NT2/D1 (cell line): ENCODE measurements around the gene DOCK7.

Source experiments
- DNase-seq: peaks from one replicate; pipeline ENCODE4 v3.0.0-alpha.2; 2011; ENCODE audit warnings: low read depth, low spot score
- H3K27me3 ChIP-seq: 2 replicates; pipeline ENCODE4 v1.6.0; 2011; ENCODE audit warnings: mild to moderate bottlenecking; ENCODE audit not compliant: insufficient read length, insufficient read depth
- H3K36me3 ChIP-seq: 2 replicates; pipeline ENCODE4 v1.6.1; 2011; ENCODE audit warnings: mild to moderate bottlenecking, low read length, mixed read lengths; ENCODE audit not compliant: insufficient read depth, insufficient read length
- H3K4me1 ChIP-seq: 2 replicates; pipeline ENCODE4 v1.5.1; 2011; ENCODE audit not compliant: insufficient read depth, insufficient read length
- H3K4me3 ChIP-seq: 2 replicates; pipeline ENCODE4 v1.5.1; 2011; ENCODE audit warnings: low read depth; ENCODE audit not compliant: insufficient read length
- H3K9ac ChIP-seq: 2 replicates; pipeline ENCODE4 v1.6.0; 2011; ENCODE audit warnings: low read depth; ENCODE audit not compliant: insufficient read length
- H3K9me3 ChIP-seq: 2 replicates; pipeline ENCODE4 v1.5.1; 2011; ENCODE audit warnings: mild to moderate bottlenecking, low read length; ENCODE audit not compliant: insufficient read depth
- SUZ12 ChIP-seq: IDR thresholded peaks from 2 replicates; pipeline ENCODE4 v1.6.1; 2011; ENCODE audit not compliant: insufficient read length, insufficient read depth; ENCODE audit errors: extremely low read depth
- YY1 ChIP-seq: IDR thresholded peaks from 2 replicates; pipeline ENCODE4 v1.6.1; 2011; ENCODE audit not compliant: insufficient read length, insufficient read depth
- ZNF274 ChIP-seq: IDR thresholded peaks from 2 replicates; pipeline ENCODE4 v1.6.1; 2011; ENCODE audit warnings: mild to moderate bottlenecking, low read depth, low read length

The DOCK7 gene

GRCh38 chr1:62444701-62445100 is 243.5 kb downstream of the DOCK7 start:
- peaks cover 91% of the 10 kb centered on the region for H3K36me3 ChIP-seq
- TF ChIP-seq ZNF274: no peak
- TF ChIP-seq SUZ12: no peak
- TF ChIP-seq YY1: no peak
- no peaks in the 10 kb centered on the region for H3K27me3 ChIP-seq
- no peak overlapping the region for H3K9ac ChIP-seq
- H3K9me3 ChIP-seq: no peaks in the 10 kb centered on the region
- H3K4me1 ChIP-seq: no peaks in the 10 kb centered on the region
- no peak overlapping the region for H3K4me3 ChIP-seq
- DNase-seq: no peak

GRCh38 chr1:62439652-62440371 is 248.4 kb downstream of the DOCK7 start:
- peaks cover 45% of the 10 kb centered on the region for H3K36me3 ChIP-seq
- no peak overlapping the region for H3K4me3 ChIP-seq
- no peak for DNase-seq
- no peak for TF ChIP-seq ZNF274
- TF ChIP-seq SUZ12: no peak
- TF ChIP-seq YY1: no peak
- H3K4me1 ChIP-seq: no peaks in the 10 kb centered on the region
- no peaks in the 10 kb centered on the region for H3K27me3 ChIP-seq
- no peaks in the 10 kb centered on the region for H3K9me3 ChIP-seq
- no peak overlapping the region for H3K9ac ChIP-seq

GRCh38 chr1:62438163-62438562 is 250.0 kb downstream of the DOCK7 start:
- no peak for DNase-seq
- TF ChIP-seq ZNF274 (no peak), SUZ12 (no peak), YY1 (no peak)
- peak overlapping the region; percentile 96 for H3K9ac ChIP-seq
- H3K4me3 ChIP-seq: peak overlapping the region; percentile 93
- H3K27me3 ChIP-seq: no peaks in the 10 kb centered on the region
- peaks cover 29% of the 10 kb centered on the region for H3K36me3 ChIP-seq
- no peaks in the 10 kb centered on the region for H3K9me3 ChIP-seq
- H3K4me1 ChIP-seq: no peaks in the 10 kb centered on the region

GRCh38 chr1:62437273-62437940 is 250.8 kb downstream of the DOCK7 start:
- Histone ChIP-seq H3K4me3 (peak overlapping the region; percentile 93), H3K9ac (peak overlapping the region; percentile 96), H3K36me3 (peaks cover 21% of the 10 kb centered on the region), H3K4me1 (no peaks in the 10 kb centered on the region), H3K27me3 (no peaks in the 10 kb centered on the region), H3K9me3 (no peaks in the 10 kb centered on the region)
- TF ChIP-seq YY1 (no peak), SUZ12 (no peak), ZNF274 (no peak)
- DNase-seq: peak; percentile 15

- H3K36me3 ChIP-seq: peaks cover 14% of the 10 kb centered on the region
- no peaks in the 10 kb centered on the region for H3K9me3 ChIP-seq
- peak within 1 kb of the TSS; percentile 93 for H3K4me3 ChIP-seq
- peak; percentile 100 for DNase-seq
- H3K9ac ChIP-seq: peak within 1 kb of the TSS; percentile 100
- H3K4me1 ChIP-seq: no peaks in the 10 kb centered on the region
- no peaks in the 10 kb centered on the region for H3K27me3 ChIP-seq
- TF ChIP-seq SUZ12 (no peak), YY1 (no peak), ZNF274 (no peak)
These were observed 251.5 kb downstream of the DOCK7 start, which contains the start of gene USP1 for GRCh38 chr1:62436466-62437272. Gene USP1 (plus strand): TSS chr1:62437049. CDS start chr1:62439868, 2,819 bp downstream.

GRCh38 chr1:62436039-62436465 is 252.1 kb downstream of the DOCK7 start:
- Histone ChIP-seq H3K4me1 (no peaks in the 10 kb centered on the region), H3K4me3 (peak overlapping the region; percentile 90), H3K36me3 (peaks cover 7% of the 10 kb centered on the region), H3K9me3 (no peaks in the 10 kb centered on the region), H3K27me3 (no peaks in the 10 kb centered on the region), H3K9ac (peak overlapping the region; percentile 100)
- TF ChIP-seq YY1 (peak; percentile 88), SUZ12 (no peak), ZNF274 (no peak)
- DNase-seq: no peak

- DNase-seq: peak; percentile 47
- Histone ChIP-seq H3K36me3 (peaks cover 2% of the 10 kb centered on the region), H3K4me1 (no peaks in the 10 kb centered on the region), H3K9me3 (no peaks in the 10 kb centered on the region), H3K4me3 (peak overlapping the region; percentile 90), H3K27me3 (no peaks in the 10 kb centered on the region), H3K9ac (peak overlapping the region; percentile 100)
- TF ChIP-seq YY1: no peak
- no peak for TF ChIP-seq SUZ12
- no peak for TF ChIP-seq ZNF274
These were observed 252.8 kb downstream of the DOCK7 start for GRCh38 chr1:62435231-62436038.
